Mesodermal cell (in vitro differentiated cells): ENCODE data around the gene LRRC34.

ENCODE experiments used
- H3K27ac ChIP-seq: 2 replicates; pipeline ENCODE4 v1.7.0; 2013; ENCODE audit warnings: mild to moderate bottlenecking, low read depth, low read length, moderate library complexity; ENCODE audit not compliant: severe bottlenecking
- H3K36me3 ChIP-seq: 2 replicates; pipeline ENCODE4 v1.7.1; 2013; ENCODE audit warnings: mild to moderate bottlenecking, low read length, moderate library complexity; ENCODE audit not compliant: control insufficient read depth, insufficient read depth
- H3K4me1 ChIP-seq: one replicate; pipeline ENCODE4 v1.7.1; 2013; ENCODE audit warnings: mild to moderate bottlenecking, low read length; ENCODE audit not compliant: insufficient read depth, control insufficient read depth, poor library complexity, severe bottlenecking
- H3K4me3 ChIP-seq: 2 replicates; pipeline ENCODE4 v1.7.0; 2013; ENCODE audit warnings: low read length, control low read depth, mild to moderate bottlenecking; ENCODE audit not compliant: insufficient read depth, poor library complexity, severe bottlenecking; ENCODE audit errors: extremely low read depth
- H3K9me3 ChIP-seq: 2 replicates; pipeline ENCODE4 v1.7.1; 2013; ENCODE audit warnings: mild to moderate bottlenecking, low read length, moderate library complexity; ENCODE audit not compliant: control insufficient read depth
- WGBS, 2 experiments: methylation state at CpG; one replicate each; pipeline ENCODE4 v1.1.5; 2013; ENCODE audit warnings: missing lambda C conversion rate in 2 of 2; ENCODE audit not compliant: insufficient coverage in 2 of 2; 5-methylcytosine and 5-hydroxymethylcytosine counted together

LRRC34 gene

DNA sequence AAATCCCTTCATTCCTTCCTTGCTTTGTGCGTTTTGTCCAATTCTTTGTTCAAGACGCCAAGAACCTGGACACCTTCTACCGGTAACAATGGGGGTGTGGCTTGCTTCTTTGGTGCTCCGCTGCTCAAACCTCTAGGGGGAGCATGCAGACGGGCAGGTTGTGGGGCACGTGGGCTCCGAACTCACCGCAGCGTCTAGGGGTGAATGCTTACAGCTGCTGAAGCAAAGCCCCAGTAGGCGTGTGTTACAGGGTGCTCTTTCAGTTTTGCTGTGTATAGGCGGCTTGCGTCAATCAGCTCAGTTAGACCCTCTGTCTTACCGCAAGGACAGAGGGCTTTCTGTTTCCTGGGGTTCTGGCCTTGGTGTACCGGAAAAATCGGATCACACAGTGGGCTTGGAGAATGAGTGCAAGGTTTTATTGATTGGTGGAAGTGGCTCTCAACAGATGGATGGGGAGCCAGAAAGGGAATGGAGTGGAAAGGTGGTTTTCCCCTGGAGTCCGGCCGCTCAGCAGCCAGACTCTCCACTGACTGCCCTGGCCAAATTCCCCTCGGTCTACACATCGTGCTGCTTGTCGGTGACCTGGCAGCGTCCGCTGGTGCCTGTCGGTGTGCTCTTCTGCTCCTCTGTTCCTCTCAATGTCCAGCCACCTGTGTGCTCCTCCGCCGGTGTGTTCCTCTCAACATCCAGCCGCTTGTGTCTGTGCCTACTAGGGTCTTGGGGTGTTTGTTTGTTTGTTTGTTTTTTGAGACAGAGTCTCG lies 1.2 kb upstream of the LRRC34 start:
- 84 to 87% methylated on average over 22 of the region's 27 CpGs for WGBS, 2 experiments
- H3K4me1 ChIP-seq = peaks cover 14% of the 10 kb centered on the region
- H3K27ac ChIP-seq = no peak overlapping the region
- no peaks in the 10 kb centered on the region for H3K36me3 ChIP-seq
- peaks cover 13% of the 10 kb centered on the region for H3K9me3 ChIP-seq
- H3K4me3 ChIP-seq = no peak overlapping the region

DNA sequence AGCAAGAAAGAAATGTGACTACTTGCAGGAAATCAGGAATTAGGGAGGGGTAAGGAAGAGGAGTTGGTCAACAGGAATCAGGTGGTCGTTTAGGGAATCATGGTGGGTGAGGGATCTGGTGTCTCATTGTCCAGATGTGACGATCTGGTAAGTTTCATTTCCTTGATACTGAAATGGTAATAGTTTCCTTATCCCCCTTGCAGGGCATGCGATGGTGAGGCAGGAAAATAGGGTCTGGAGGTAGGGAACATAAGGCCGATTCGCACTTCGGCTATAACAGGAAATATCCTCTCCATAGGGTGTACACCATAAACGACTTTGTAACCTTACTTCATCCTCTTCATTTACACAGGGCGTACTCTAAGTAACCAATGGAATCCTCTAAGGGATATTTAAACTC lies 574 bp upstream of the LRRC34 start:
- Histone ChIP-seq H3K27ac (no peak overlapping the region), H3K4me1 (peaks cover 8% of the 10 kb centered on the region), H3K9me3 (peaks cover 13% of the 10 kb centered on the region), H3K36me3 (no peaks in the 10 kb centered on the region), H3K4me3 (no peak overlapping the region)
- WGBS, 2 experiments = 78 to 90% methylated on average over 3 to 7 of the region's 8 CpGs

DNA sequence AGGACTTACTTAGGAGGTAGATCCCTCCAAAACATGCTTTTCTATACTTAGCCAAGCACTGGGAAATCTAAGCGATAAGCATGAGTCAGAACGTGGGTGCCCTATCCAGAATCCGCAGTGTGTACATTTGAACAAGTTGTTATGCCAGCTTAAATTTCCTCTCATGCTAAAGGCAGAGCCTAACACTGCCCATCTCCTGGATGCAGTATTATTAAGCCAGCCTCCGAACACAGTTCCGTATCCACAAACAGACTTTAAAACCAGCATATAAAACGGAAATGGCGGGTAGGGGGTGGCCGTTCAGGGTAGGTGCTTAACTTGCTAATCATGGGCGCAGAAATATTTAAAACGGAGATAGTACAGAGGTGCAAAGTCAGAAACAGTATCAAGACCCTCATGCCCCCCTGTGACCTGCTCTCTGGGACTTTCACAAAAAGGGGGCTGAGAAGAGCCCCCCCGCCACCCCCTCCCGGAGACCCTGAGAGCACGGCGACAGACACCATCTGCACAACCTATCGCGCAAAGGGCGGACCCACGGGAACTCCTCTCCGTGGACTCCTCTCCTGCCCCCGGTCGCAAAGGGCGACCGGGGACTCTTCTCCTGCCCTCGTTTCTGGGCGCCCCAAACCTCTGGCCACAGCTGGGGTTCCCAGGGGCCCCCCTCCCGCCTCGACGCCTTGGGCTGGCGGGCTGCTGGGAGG lies 923 bp downstream of the LRRC34 start:
- Histone ChIP-seq H3K27ac (peak overlapping the region; percentile 62), H3K4me1 (peaks cover 6% of the 10 kb centered on the region), H3K36me3 (no peaks in the 10 kb centered on the region), H3K9me3 (peaks cover 13% of the 10 kb centered on the region), H3K4me3 (peak overlapping the region; percentile 40)
- WGBS, 2 experiments = 57 to 65% methylated on average over 19 to 22 of the region's 29 CpGs

DNA sequence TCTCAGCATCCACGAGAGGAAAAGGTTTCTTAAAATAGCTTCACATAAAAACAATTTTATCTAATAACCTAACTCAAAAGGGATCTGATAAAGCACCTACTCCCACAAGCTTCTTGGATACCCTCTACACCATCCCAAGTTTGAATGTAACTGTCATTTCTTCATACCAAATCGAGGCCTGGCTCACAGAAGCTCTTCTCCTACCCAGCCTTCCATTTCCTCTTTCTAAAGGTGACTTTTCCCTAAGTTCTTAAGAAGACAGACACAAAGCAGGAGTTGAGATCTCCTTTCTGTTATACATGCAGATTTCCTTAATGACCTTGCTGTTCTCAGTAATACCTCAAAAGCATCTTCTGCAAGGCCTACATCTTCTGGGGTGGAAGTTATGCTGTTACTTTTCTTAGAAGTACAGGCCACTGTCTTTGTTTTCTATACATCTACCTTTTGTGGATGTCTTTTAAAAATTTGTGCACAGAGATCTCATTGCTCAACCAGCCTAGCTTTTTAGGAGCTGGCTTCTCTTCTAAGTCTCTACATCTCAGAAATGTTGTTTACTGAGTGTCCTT lies 3.4 kb downstream of the LRRC34 start:
- Histone ChIP-seq H3K4me1 (peaks cover 6% of the 10 kb centered on the region), H3K27ac (no peak overlapping the region), H3K9me3 (peaks cover 5% of the 10 kb centered on the region), H3K4me3 (no peak overlapping the region), H3K36me3 (no peaks in the 10 kb centered on the region)
- 81 to 83% methylated on average over 1 to 2 of the region's 2 CpGs for WGBS, 2 experiments

DNA sequence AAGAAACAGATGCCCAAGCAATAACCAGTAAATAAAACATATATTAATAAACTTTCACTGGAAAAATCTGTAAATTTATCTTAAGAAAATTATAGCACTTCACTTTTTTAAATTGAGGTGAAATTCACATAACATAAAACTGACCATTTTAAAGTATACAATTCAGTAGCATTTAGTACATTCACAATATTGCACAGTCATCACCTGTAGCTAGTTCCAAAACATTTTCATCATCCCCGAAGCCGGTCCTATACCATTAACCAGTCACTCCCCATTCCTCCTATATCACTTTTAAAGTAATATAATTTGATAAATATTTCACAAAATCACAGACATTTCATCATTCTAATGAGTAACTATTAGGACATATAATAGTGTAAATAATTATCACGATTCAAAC lies 8.0 kb downstream of the LRRC34 start:
- no peak overlapping the region for H3K27ac ChIP-seq
- no peaks in the 10 kb centered on the region for H3K36me3 ChIP-seq
- no CpG with 5 or more reads among the region's 3 CpGs for WGBS, 2 experiments
- H3K4me3 ChIP-seq = no peak overlapping the region
- H3K4me1 ChIP-seq = no peaks in the 10 kb centered on the region
- no peaks in the 10 kb centered on the region for H3K9me3 ChIP-seq

DNA sequence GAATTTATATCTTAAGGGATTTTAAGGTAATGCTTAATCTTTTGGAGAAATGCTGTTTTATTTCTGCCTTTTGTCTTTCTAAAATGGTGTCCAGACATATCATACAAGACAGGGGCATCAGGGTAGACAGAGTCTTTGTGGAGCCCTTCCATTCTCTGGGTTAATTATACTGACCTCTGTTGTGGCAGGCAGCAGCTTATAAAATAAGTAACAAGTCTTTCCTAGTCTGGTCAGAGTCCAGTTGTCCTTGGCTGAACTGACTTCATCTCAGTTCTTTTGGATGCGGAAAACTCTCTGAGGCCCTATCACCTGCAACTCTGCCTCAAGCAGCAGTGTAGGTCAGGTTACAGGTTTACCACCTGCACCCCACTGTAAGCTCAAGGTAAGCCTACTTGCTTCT lies 20.3 kb downstream of the LRRC34 start:
- Histone ChIP-seq H3K36me3 (peaks cover 24% of the 10 kb centered on the region), H3K4me3 (no peak overlapping the region), H3K9me3 (no peaks in the 10 kb centered on the region), H3K4me1 (no peaks in the 10 kb centered on the region), H3K27ac (no peak overlapping the region)
- 80 to 91% methylated on average over 1 of the region's 1 CpG for WGBS, 2 experiments

DNA sequence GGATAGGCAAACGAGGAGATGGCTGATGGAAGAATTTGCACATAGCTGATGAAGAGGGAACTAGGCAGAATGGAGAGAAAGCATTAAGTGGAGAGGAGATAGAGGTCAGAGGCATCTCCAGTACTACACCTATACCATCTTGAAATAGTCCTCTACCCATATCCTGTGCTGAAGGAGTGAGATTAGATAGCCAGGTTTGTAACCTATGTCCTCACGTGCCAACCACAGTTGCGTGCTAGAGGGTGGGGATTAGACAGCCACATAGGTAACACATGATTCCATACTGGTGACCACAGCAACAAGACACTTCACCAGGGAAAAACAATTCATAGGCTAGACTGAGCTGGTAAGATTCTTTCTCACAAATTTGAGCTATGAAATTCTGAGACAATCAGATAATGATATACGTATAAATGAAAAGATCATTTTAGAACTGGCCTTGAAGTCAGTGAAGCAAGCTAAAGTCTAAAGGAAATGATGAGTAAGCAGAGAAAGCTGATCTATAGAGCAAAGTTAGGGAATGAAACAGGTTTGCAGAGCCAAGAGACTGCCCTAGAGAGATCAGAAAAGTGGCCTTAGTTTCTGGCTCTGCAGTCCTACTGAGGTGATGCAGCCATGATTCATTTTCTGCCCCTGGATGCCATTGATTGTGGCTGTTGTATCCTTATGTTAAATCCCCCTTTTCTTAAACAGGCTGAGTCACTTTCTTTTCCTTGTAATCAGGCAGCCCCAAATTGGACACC lies 21.8 kb downstream of the LRRC34 start:
- Histone ChIP-seq H3K4me1 (no peaks in the 10 kb centered on the region), H3K36me3 (peaks cover 36% of the 10 kb centered on the region), H3K4me3 (no peak overlapping the region), H3K27ac (no peak overlapping the region), H3K9me3 (no peaks in the 10 kb centered on the region)
- WGBS, 2 experiments = 86 to 100% methylated on average over 1 to 2 of the region's 4 CpGs

DNA sequence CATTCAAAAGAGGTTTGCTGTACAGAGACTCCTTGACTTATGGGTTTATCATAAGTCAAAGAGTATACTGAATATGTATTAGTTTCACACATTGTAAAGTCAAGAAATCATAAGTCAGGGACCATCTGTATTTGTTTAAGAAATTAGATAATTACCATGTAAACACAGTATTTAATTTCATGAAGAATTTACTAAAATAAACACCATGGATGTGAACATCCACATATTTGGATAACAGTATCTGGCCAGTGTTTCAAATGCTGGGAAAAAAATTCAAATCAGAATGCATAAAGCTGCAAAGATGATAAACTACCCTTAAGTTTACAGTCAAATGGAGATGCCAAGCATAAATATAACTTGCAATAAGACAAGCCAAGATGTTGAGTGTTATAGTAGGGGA lies 22.5 kb downstream of the LRRC34 start:
- Histone ChIP-seq H3K4me3 (no peak overlapping the region), H3K36me3 (peaks cover 42% of the 10 kb centered on the region), H3K9me3 (no peaks in the 10 kb centered on the region), H3K4me1 (no peaks in the 10 kb centered on the region), H3K27ac (no peak overlapping the region)

DNA sequence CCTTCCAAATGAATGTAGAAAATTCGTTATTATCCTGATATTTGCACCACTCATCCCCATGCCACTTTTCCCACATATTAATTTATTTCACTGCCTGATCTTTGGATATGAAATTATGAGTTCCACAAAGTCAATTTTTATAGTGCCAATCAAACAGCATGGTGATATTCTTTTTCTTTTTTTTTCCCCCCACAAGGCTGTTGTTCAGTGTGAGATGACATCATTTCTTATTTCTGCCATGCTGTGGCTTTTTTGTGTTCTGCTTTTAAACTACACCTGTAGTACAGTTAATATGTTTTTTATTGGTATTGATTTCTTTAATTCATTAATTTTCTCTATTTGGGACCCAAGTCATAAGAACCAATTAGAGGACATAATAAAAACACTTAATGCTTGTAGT lies 24.9 kb downstream of the LRRC34 start:
- Histone ChIP-seq H3K4me3 (no peak overlapping the region), H3K27ac (no peak overlapping the region), H3K4me1 (no peaks in the 10 kb centered on the region), H3K9me3 (no peaks in the 10 kb centered on the region), H3K36me3 (peaks cover 47% of the 10 kb centered on the region)
- no CpG with 5 or more reads among the region's 1 CpG for WGBS, 2 experiments

DNA sequence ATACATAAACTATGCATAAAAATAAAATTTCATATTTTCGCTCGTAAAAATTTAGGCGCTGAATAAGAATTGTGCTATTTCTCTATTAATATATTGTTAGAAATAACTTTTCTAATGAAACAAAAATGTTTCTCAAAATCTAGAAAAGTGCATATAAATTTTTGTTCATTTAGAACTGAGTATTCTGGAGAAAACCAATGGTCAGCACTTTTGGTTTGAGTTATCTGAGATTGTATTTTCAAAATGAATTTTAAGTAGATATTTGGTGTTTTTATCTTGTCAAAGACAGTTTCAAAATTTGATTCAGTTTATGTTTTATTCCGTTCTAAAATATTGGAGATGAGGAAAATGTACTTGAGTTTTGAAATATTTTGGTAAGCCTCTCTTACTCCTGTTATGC lies 25.6 kb downstream of the LRRC34 start:
- H3K4me3 ChIP-seq = no peak overlapping the region
- no peaks in the 10 kb centered on the region for H3K9me3 ChIP-seq
- no peak overlapping the region for H3K27ac ChIP-seq
- peaks cover 47% of the 10 kb centered on the region for H3K36me3 ChIP-seq
- no CpG with 5 or more reads among the region's 4 CpGs for WGBS, 2 experiments
- H3K4me1 ChIP-seq = no peaks in the 10 kb centered on the region
